ENCODE data around the gene INA. TPM values are rescaled to one million over a fixed set of nuclear protein-coding genes. Genes with fewer than 3 reads are reported as not detected.
"Not testable (repeated sequence)": the region's sequence is repeated elsewhere in the genome, so short reads cannot be mapped to it uniquely, and the experiment has no call there.

INA gene
- total RNA-seq, 1 donor from 2014 or later = 39.6 TPM

DNA sequence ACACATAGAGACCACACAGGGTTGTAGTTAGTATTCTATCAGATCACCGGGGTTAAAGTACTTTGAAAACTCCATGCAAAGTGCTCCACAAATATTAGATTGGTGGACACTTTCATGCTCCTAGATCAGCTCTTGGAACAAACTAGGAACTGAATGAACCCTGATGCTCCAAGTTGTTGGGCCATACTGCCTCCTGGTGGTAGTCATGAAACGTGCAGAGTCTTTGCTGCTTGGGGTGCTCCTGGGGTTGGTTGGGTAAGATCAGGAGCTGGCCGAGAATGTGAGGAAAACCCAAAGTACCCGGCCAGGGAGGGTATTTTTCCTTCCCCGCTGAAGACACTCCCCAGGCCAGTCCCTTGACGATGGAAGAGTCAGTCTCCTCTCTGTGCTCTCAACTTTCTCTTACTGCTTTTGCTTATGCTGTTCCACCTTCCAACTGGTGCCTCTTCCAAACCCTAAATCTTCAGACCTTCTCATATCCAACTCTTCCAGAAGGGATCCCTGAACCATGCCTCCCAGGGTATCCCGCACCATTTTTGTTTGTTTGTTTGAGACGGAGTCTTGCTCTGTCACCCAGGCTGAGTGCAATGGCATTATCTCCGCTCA lies 32.2 kb upstream of the INA start:
- H3K9ac ChIP-seq (ENCODE audit: low read length) = no peak overlapping the region
- Mint-ChIP-seq H3K27me3 (ENCODE audit: low read depth, unreplicated experiment) (no peaks in the 10 kb centered on the region), H3K9me3 (ENCODE audit: unreplicated experiment) (no peaks in the 10 kb centered on the region), H3K4me3 (ENCODE audit: unreplicated experiment) (no peak overlapping the region), H3K36me3 (ENCODE audit: low read depth, unreplicated experiment) (no peaks in the 10 kb centered on the region), H3K4me1 (ENCODE audit: low read depth, unreplicated experiment) (peaks cover 7% of the 10 kb centered on the region), H3K27ac (ENCODE audit: unreplicated experiment) (no peak overlapping the region)
- H3K36me3 ChIP-seq (ENCODE audit: insufficient read depth, low read length) = no peaks in the 10 kb centered on the region
- no peak for DNase-seq (ENCODE audit: low read depth)
- peak; percentile 45 for FAIRE-seq
- H3K27ac ChIP-seq (ENCODE audit: low read depth, low read length) = no peak overlapping the region
- H3K4me1 ChIP-seq (ENCODE audit: insufficient read depth, low read length) = peaks cover 7% of the 10 kb centered on the region
- TF ChIP-seq, protein P1, sequence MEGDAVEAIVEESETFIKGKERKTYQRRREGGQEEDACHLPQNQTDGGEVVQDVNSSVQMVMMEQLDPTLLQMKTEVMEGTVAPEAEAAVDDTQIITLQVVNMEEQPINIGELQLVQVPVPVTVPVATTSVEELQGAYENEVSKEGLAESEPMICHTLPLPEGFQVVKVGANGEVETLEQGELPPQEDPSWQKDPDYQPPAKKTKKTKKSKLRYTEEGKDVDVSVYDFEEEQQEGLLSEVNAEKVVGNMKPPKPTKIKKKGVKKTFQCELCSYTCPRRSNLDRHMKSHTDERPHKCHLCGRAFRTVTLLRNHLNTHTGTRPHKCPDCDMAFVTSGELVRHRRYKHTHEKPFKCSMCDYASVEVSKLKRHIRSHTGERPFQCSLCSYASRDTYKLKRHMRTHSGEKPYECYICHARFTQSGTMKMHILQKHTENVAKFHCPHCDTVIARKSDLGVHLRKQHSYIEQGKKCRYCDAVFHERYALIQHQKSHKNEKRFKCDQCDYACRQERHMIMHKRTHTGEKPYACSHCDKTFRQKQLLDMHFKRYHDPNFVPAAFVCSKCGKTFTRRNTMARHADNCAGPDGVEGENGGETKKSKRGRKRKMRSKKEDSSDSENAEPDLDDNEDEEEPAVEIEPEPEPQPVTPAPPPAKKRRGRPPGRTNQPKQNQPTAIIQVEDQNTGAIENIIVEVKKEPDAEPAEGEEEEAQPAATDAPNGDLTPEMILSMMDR (IDR thresholded peaks at IDR 0.05; ENCODE audit: insufficient read depth, low read depth, low read length) = peak; percentile 93
- no peak for TF ChIP-seq EZH2 (IDR thresholded peaks at IDR 0.05; ENCODE audit: insufficient read depth, low read length)
- H4K20me1 ChIP-seq (ENCODE audit: insufficient read depth, low read length) = no peaks in the 10 kb centered on the region
- no peaks in the 10 kb centered on the region for H3K9me3 ChIP-seq (ENCODE audit: insufficient read depth, low read depth, low read length)
- no peak overlapping the region for H2AFZ ChIP-seq (ENCODE audit: low read depth, low read length)
- H3K4me3 ChIP-seq (ENCODE audit: insufficient read depth, low read depth, low read length) = no peak overlapping the region
- H3K79me2 ChIP-seq (ENCODE audit: insufficient read depth, low read length) = no peaks in the 10 kb centered on the region
- H3K27me3 ChIP-seq (ENCODE audit: insufficient read depth, low read length) = no peaks in the 10 kb centered on the region
- H3K4me2 ChIP-seq (ENCODE audit: low read length) = no peak overlapping the region

DNA sequence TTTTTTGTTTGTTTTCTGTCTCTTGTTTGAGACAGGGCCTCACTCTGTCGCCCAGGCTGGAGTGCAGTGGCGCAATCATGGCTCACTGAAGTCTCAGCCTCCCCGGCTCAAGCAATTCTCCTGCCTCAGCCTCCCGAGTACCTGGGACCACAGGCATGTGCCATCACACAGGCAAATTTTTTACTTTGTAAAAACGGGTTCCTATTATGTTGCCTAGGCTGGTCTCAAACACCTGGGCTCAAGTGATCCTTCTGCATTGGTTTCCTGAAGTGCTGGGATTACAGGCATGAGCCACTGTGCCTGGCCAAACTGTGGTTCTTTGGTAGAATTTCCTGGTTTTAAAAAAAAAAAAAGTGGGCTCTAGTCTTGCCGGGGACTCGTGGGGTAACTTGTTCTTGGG lies 31.4 kb upstream of the INA start, which contains the start of gene RPEL1:
TSS of gene RPEL1 (plus strand) at position 301 of the 400 bp plus-strand sequence. CDS start 110 bp downstream, outside the sequence.
- not testable (repeated sequence) for H3K36me3 ChIP-seq (ENCODE audit: insufficient read depth, low read length); H3K36me3 Mint-ChIP-seq (ENCODE audit: low read depth, unreplicated experiment); H3K27ac ChIP-seq (ENCODE audit: low read depth, low read length); FAIRE-seq; H3K9me3 ChIP-seq (ENCODE audit: insufficient read depth, low read depth, low read length); H3K79me2 ChIP-seq (ENCODE audit: insufficient read depth, low read length); H3K4me3 ChIP-seq (ENCODE audit: insufficient read depth, low read depth, low read length); H2AFZ ChIP-seq (ENCODE audit: low read depth, low read length); H3K9me3 Mint-ChIP-seq (ENCODE audit: unreplicated experiment); DNase-seq (ENCODE audit: low read depth); H4K20me1 ChIP-seq (ENCODE audit: insufficient read depth, low read length); H3K27me3 ChIP-seq (ENCODE audit: insufficient read depth, low read length); H3K4me1 Mint-ChIP-seq (ENCODE audit: low read depth, unreplicated experiment); H3K4me3 Mint-ChIP-seq (ENCODE audit: unreplicated experiment); H3K9ac ChIP-seq (ENCODE audit: low read length); H3K4me2 ChIP-seq (ENCODE audit: low read length); H3K27me3 Mint-ChIP-seq (ENCODE audit: low read depth, unreplicated experiment); H3K4me1 ChIP-seq (ENCODE audit: insufficient read depth, low read length); H3K27ac Mint-ChIP-seq (ENCODE audit: unreplicated experiment)

DNA sequence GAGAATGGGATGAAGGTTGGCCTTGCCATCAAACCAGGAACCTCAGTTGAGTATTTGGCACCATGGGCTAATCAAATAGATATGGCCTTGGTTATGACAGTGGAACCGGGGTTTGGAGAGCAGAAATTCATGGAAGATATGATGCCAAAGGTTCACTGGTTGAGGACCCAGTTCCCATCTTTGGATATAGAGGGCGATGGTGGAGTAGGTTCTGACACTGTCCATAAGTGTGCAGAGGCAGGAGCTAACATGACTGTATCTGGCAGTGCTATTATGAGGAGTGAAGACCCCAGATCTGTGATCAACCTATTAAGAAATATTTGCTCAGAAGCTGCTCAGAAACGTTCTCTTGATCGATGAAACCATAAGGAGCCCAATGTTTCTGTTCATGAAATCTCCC lies 30.6 kb upstream of the INA start:
- H3K4me3 Mint-ChIP-seq (ENCODE audit: unreplicated experiment) = no peak overlapping the region
- Histone ChIP-seq H3K4me2 (ENCODE audit: low read length) (no peak overlapping the region), H3K36me3 (ENCODE audit: insufficient read depth, low read length) (no peaks in the 10 kb centered on the region), H3K9ac (ENCODE audit: low read length) (no peak overlapping the region), H3K27me3 (ENCODE audit: insufficient read depth, low read length) (no peaks in the 10 kb centered on the region), H3K27ac (ENCODE audit: low read depth, low read length) (no peak overlapping the region), H3K4me1 (ENCODE audit: insufficient read depth, low read length) (peaks cover 5% of the 10 kb centered on the region), H4K20me1 (ENCODE audit: insufficient read depth, low read length) (no peaks in the 10 kb centered on the region), H3K9me3 (ENCODE audit: insufficient read depth, low read depth, low read length) (no peaks in the 10 kb centered on the region), H3K4me3 (ENCODE audit: insufficient read depth, low read depth, low read length) (no peak overlapping the region), H3K79me2 (ENCODE audit: insufficient read depth, low read length) (no peaks in the 10 kb centered on the region), H2AFZ (ENCODE audit: low read depth, low read length) (no peak overlapping the region)
- TF ChIP-seq, protein P1 (IDR thresholded peaks at IDR 0.05; ENCODE audit: insufficient read depth, low read depth, low read length) = peak; percentile 8
- no peak for TF ChIP-seq EZH2 (IDR thresholded peaks at IDR 0.05; ENCODE audit: insufficient read depth, low read length)
- H3K36me3 Mint-ChIP-seq (ENCODE audit: low read depth, unreplicated experiment) = no peaks in the 10 kb centered on the region
- H3K27me3 Mint-ChIP-seq (ENCODE audit: low read depth, unreplicated experiment) = no peaks in the 10 kb centered on the region
- H3K27ac Mint-ChIP-seq (ENCODE audit: unreplicated experiment) = no peak overlapping the region
- FAIRE-seq (no peak), DNase-seq (ENCODE audit: low read depth) (no peak)
- peaks cover 7% of the 10 kb centered on the region for H3K4me1 Mint-ChIP-seq (ENCODE audit: low read depth, unreplicated experiment)
- peaks cover 3% of the 10 kb centered on the region for H3K9me3 Mint-ChIP-seq (ENCODE audit: unreplicated experiment)
